ENCODE data around the gene COLGALT1.

GRCh38 chr19:17532557-17532956, 22.9 kb upstream of the COLGALT1 start:
- TF ChIP-seq EZH2phosphoT487 (IDR thresholded peaks at IDR 0.05; ENCODE audit: insufficient read depth, low read depth) (no peak), EZH2 (IDR thresholded peaks at IDR 0.05; ENCODE audit: insufficient read depth, poor library complexity, severe bottlenecking) (no peak)

Data from GM23248 (cell line).